Left ventricle myocardium inferior (tissue), 1 donor: Measurements from ENCODE around the gene ZNF410. TPM values are rescaled to one million over a fixed set of nuclear protein-coding genes. Genes with fewer than 3 reads are reported as not detected.
A peak's percentile ranks its signal among the peaks of the same experiment; 100 is the strongest.

ENCODE experiments used
- DNase-seq: peaks from one replicate; pipeline ENCODE4 v3.0.0-alpha.2; 2020
- H3K27ac ChIP-seq: fragments of 200-600 bp; replicated peaks from 2 replicates; pipeline ENCODE4 v1.8.0; 2021
- H3K27me3 ChIP-seq: fragments of 200-600 bp; 2 replicates; pipeline ENCODE4 v1.8.0; 2021; ENCODE audit warnings: low read depth
- H3K36me3 ChIP-seq: fragments of 200-600 bp; 2 replicates; pipeline ENCODE4 v1.8.0; 2021
- H3K4me1 ChIP-seq: fragments of 200-600 bp; 2 replicates; pipeline ENCODE4 v1.8.0; 2021
- H3K4me3 ChIP-seq: fragments of 200-600 bp; 2 replicates; pipeline ENCODE4 v1.8.0; 2021; ENCODE audit warnings: mild to moderate bottlenecking, moderate library complexity
- H3K9me3 ChIP-seq: fragments of 200-600 bp; replicated peaks from 2 replicates; pipeline ENCODE4 v1.8.0; 2021
- CTCF ChIP-seq: fragments of 200-600 bp; IDR thresholded peaks from 2 replicates; pipeline ENCODE4 v1.8.0; 2021; ENCODE audit warnings: antibody characterized with exemption, mild to moderate bottlenecking, borderline replicate concordance
- intact Hi-C: fragments of 100-400 bp; cut with micrococcal nuclease; formaldehyde crosslinking; loops from one replicate; pipeline ENCODE4 v1.11.0; 2022
- total RNA-seq: library from RNA; stranded (reverse); fragmentation: NEBNext Ultra II Directional; extraction: Animal tissue kit (Norgen Biotek cat#: 25700); gene quantifications from one replicate; pipeline ENCODE4 v1.2.1, GENCODE V29; 2021
- donor health status: DM: no; HTN: yes; CAD: no; lungs with severe emphysema.

The ZNF410 gene
- total RNA-seq, 1 donor from 2014 or later: 16.5 TPM

GRCh38 chr14:73877790-73878189 lies 8.9 kb upstream of the ZNF410 start:
- intact Hi-C loops: no loop called here
- no peaks in the 10 kb centered on the region for H3K27me3 ChIP-seq
- H3K36me3 ChIP-seq: peaks cover 38% of the 10 kb centered on the region
- TF ChIP-seq CTCF: no peak
- H3K9me3 ChIP-seq: no peaks in the 10 kb centered on the region
- no peak for DNase-seq
- no peaks in the 10 kb centered on the region for H3K4me1 ChIP-seq
- no peak overlapping the region for H3K27ac ChIP-seq
- H3K4me3 ChIP-seq: no peak overlapping the region

- H3K27me3 ChIP-seq: no peaks in the 10 kb centered on the region
- no peaks in the 10 kb centered on the region for H3K9me3 ChIP-seq
- no peak overlapping the region for H3K4me3 ChIP-seq
- DNase-seq: no peak
- no peaks in the 10 kb centered on the region for H3K4me1 ChIP-seq
- intact Hi-C loops: no loop called here
- TF ChIP-seq CTCF: no peak
- H3K36me3 ChIP-seq: peaks cover 34% of the 10 kb centered on the region
- H3K27ac ChIP-seq: no peak overlapping the region
Observed at GRCh38 chr14:73878436-73878835, 8.2 kb upstream of the ZNF410 start.

GRCh38 chr14:73879027-73879426 lies 7.6 kb upstream of the ZNF410 start:
- H3K27ac ChIP-seq: no peak overlapping the region
- TF ChIP-seq CTCF: no peak
- no peaks in the 10 kb centered on the region for H3K4me1 ChIP-seq
- H3K27me3 ChIP-seq: no peaks in the 10 kb centered on the region
- DNase-seq: no peak
- H3K36me3 ChIP-seq: peaks cover 30% of the 10 kb centered on the region
- intact Hi-C loops: no loop called here
- no peaks in the 10 kb centered on the region for H3K9me3 ChIP-seq
- H3K4me3 ChIP-seq: no peak overlapping the region

- no peak for TF ChIP-seq CTCF
Observed at GRCh38 chr14:73884438-73885190, 2.0 kb upstream of the ZNF410 start.

GRCh38 chr14:73887318-73887616 lies 608 bp downstream of the ZNF410 start:
- H3K27me3 ChIP-seq: no peaks in the 10 kb centered on the region
- no peak for TF ChIP-seq CTCF
- peaks cover 3% of the 10 kb centered on the region for H3K36me3 ChIP-seq
- intact Hi-C loops: no loop called here
- peak overlapping the region; percentile 92 for H3K4me3 ChIP-seq
- H3K9me3 ChIP-seq: no peaks in the 10 kb centered on the region
- no peak for DNase-seq
- H3K27ac ChIP-seq: peak overlapping the region; percentile 94
- H3K4me1 ChIP-seq: peaks cover 44% of the 10 kb centered on the region

More at GRCh38 chr14:73884438-73885190, 2.0 kb upstream of the ZNF410 start:
- no peak overlapping the region for H3K4me3 ChIP-seq
- DNase-seq: no peak
- H3K27me3 ChIP-seq: no peaks in the 10 kb centered on the region
- intact Hi-C loops: no loop called here
- H3K9me3 ChIP-seq: no peaks in the 10 kb centered on the region
- H3K36me3 ChIP-seq: peaks cover 17% of the 10 kb centered on the region
- no peak overlapping the region for H3K27ac ChIP-seq
- peaks cover 44% of the 10 kb centered on the region for H3K4me1 ChIP-seq
